Neural progenitor cell (in vitro differentiated cells): ENCODE results near the gene CDK16. TPM values are rescaled to one million over a fixed set of nuclear protein-coding genes. Genes with fewer than 3 reads are reported as not detected.
A peak's percentile ranks its signal among the peaks of the same experiment; 100 is the strongest.

Experiments used
- DNase-seq: peaks from one replicate; pipeline ENCODE4 v3.0.0-alpha.2; 2016; ENCODE audit warnings: low spot score
- H2AFZ ChIP-seq: fragments of 200-600 bp; sonication (generic); replicated peaks from 2 replicates; pipeline ENCODE4 v1.6.1; 2016; ENCODE audit warnings: antibody characterized with exemption
- H3F3A ChIP-seq: fragments of 200-600 bp; sonication (generic); 2 replicates; pipeline ENCODE4 v1.6.1; 2016; ENCODE audit warnings: antibody characterized with exemption, low read depth
- H3K27ac ChIP-seq: fragments of 200-600 bp; sonication (generic); 2 replicates; pipeline ENCODE4 v1.5.1; 2016; ENCODE audit warnings: mild to moderate bottlenecking
- H3K27me3 ChIP-seq: fragments of 200-600 bp; sonication (generic); 2 replicates; pipeline ENCODE4 v1.6.1; 2016; ENCODE audit warnings: mild to moderate bottlenecking, moderate library complexity
- H3K36me3 ChIP-seq: fragments of 200-600 bp; sonication (generic); 2 replicates; pipeline ENCODE4 v1.5.1; 2016
- H3K4me1 ChIP-seq: fragments of 200-600 bp; sonication (generic); 2 replicates; pipeline ENCODE4 v1.6.1; 2016; ENCODE audit warnings: mixed run types
- H3K4me2 ChIP-seq: fragments of 200-600 bp; sonication (generic); 2 replicates; pipeline ENCODE4 v1.6.1; 2016
- H3K4me3 ChIP-seq: fragments of 200-600 bp; sonication (generic); 2 replicates; pipeline ENCODE4 v1.5.1; 2016
- H3K79me2 ChIP-seq: fragments of 200-600 bp; sonication (generic); 2 replicates; pipeline ENCODE4 v1.6.1; 2016; ENCODE audit warnings: low read depth
- H3K9ac ChIP-seq: fragments of 200-600 bp; sonication (generic); 2 replicates; pipeline ENCODE4 v1.6.1; 2016
- H3K9me3 ChIP-seq: fragments of 200-600 bp; sonication (generic); 2 replicates; pipeline ENCODE4 v1.5.1; 2016; ENCODE audit warnings: low read depth
- H4K20me1 ChIP-seq: fragments of 200-600 bp; sonication (generic); 2 replicates; pipeline ENCODE4 v1.6.1; 2016; ENCODE audit warnings: low read depth
- H3K27ac Mint-ChIP-seq: 3 replicates; pipeline ENCODE4 v1.8.0; 2021; ENCODE audit warnings: mixed read lengths
- H3K27me3 Mint-ChIP-seq: 2 replicates; pipeline ENCODE4 v1.8.0; 2022; ENCODE audit warnings: low read depth, mild to moderate bottlenecking, inconsistent platforms, moderate library complexity, mixed read lengths; ENCODE audit not compliant: insufficient read depth
- H3K36me3 Mint-ChIP-seq: 3 replicates; pipeline ENCODE4 v1.8.0; 2021; ENCODE audit warnings: mixed read lengths
- H3K4me1 Mint-ChIP-seq: 3 replicates; pipeline ENCODE4 v1.8.0; 2021; ENCODE audit warnings: mixed read lengths
- H3K4me3 Mint-ChIP-seq: 3 replicates; pipeline ENCODE4 v1.8.0; 2021; ENCODE audit warnings: mild to moderate bottlenecking, moderate library complexity, mixed read lengths
- H3K9me3 Mint-ChIP-seq: 3 replicates; pipeline ENCODE4 v1.8.0; 2020; ENCODE audit warnings: mixed read lengths
- CTCF ChIP-seq: fragments of 200-600 bp; sonication (generic); IDR thresholded peaks from 2 replicates; pipeline ENCODE4 v1.5.1; 2017; ENCODE audit warnings: antibody characterized with exemption, mild to moderate bottlenecking
- EZH2 ChIP-seq: fragments of 200-600 bp; sonication (generic); IDR thresholded peaks from 2 replicates; pipeline ENCODE4 v1.6.1; 2017; ENCODE audit warnings: antibody characterized with exemption, mild to moderate bottlenecking, moderate library complexity
- EZH2phosphoT487 ChIP-seq: fragments of 200-600 bp; sonication (generic); IDR thresholded peaks from 2 replicates; pipeline ENCODE4 v1.6.1; 2017; ENCODE audit warnings: antibody characterized with exemption
- total RNA-seq: library from RNA; depleted of rRNA; stranded (reverse); fragments of >200 nt; gene quantifications from 2 replicates; pipeline ENCODE4 v1.2.3, GENCODE V29; 2015; ENCODE audit warnings: low replicate concordance

CDK16 gene
- total RNA-seq, 1 donor from 2014 or later: 166 TPM

- no peaks in the 10 kb centered on the region for H3K9me3 ChIP-seq
- peak within 1 kb of the TSS; percentile 99 for H3K27ac ChIP-seq
- no peaks in the 10 kb centered on the region for H3K27me3 ChIP-seq
- H3K4me3 ChIP-seq: peak within 1 kb of the TSS; percentile 98
- DNase-seq: peak; percentile 83
- H3K36me3 ChIP-seq: no peaks in the 10 kb centered on the region
- peaks cover 20% of the 10 kb centered on the region for H3K36me3 Mint-ChIP-seq
- H3K4me2 ChIP-seq: peak within 1 kb of the TSS; percentile 95
- peaks cover 6% of the 10 kb centered on the region for H4K20me1 ChIP-seq
- H3K27me3 Mint-ChIP-seq: peaks cover 10% of the 10 kb centered on the region
- peaks cover 53% of the 10 kb centered on the region for H3K79me2 ChIP-seq
- H3K4me3 Mint-ChIP-seq: peak within 1 kb of the TSS; percentile 99
- H3K9ac ChIP-seq: peak within 1 kb of the TSS; percentile 99
- peaks cover 38% of the 10 kb centered on the region for H3K4me1 Mint-ChIP-seq
- H3K9me3 Mint-ChIP-seq: no peaks in the 10 kb centered on the region
- no peak for TF ChIP-seq EZH2phosphoT487
- no peak for TF ChIP-seq CTCF
- no peak for TF ChIP-seq EZH2
- peak within 1 kb of the TSS; percentile 100 for H3K27ac Mint-ChIP-seq
- H2AFZ ChIP-seq: peak within 1 kb of the TSS; percentile 62
- H3F3A ChIP-seq: peaks cover 39% of the 10 kb centered on the region
- H3K4me1 ChIP-seq: peaks cover 18% of the 10 kb centered on the region
Observed at GRCh38 chrX:47232803-47233332, 14.4 kb downstream of the CDK16 start, which contains the start of gene USP11. TSS of gene USP11 (plus strand) at chrX:47233009. CDS start at chrX:47233044, 35 bp downstream.

GRCh38 chrX:47233333-47234113 is 15.0 kb downstream of the CDK16 start:
- Histone ChIP-seq H3K4me2 (peak overlapping the region; percentile 95), H3K36me3 (no peaks in the 10 kb centered on the region)
- H3K9me3 Mint-ChIP-seq: no peaks in the 10 kb centered on the region

GRCh38 chrX:47234583-47234982 is 16.1 kb downstream of the CDK16 start:
- H4K20me1 ChIP-seq: peaks cover 10% of the 10 kb centered on the region
- Mint-ChIP-seq H3K27me3 (peaks cover 8% of the 10 kb centered on the region), H3K9me3 (no peaks in the 10 kb centered on the region), H3K36me3 (peaks cover 15% of the 10 kb centered on the region), H3K27ac (peak overlapping the region; percentile 34), H3K4me1 (peaks cover 38% of the 10 kb centered on the region), H3K4me3 (peak overlapping the region; percentile 99)
- no peaks in the 10 kb centered on the region for H3K9me3 ChIP-seq
- no peak overlapping the region for H2AFZ ChIP-seq
- no peak for DNase-seq
- TF ChIP-seq EZH2 (no peak), CTCF (no peak), EZH2phosphoT487 (no peak)
- H3K27me3 ChIP-seq: no peaks in the 10 kb centered on the region
- H3F3A ChIP-seq: peaks cover 33% of the 10 kb centered on the region
- H3K4me3 ChIP-seq: peak overlapping the region; percentile 98
- H3K79me2 ChIP-seq: peaks cover 70% of the 10 kb centered on the region
- H3K4me1 ChIP-seq: peaks cover 18% of the 10 kb centered on the region
- no peaks in the 10 kb centered on the region for H3K36me3 ChIP-seq
- no peak overlapping the region for H3K27ac ChIP-seq
- peak overlapping the region; percentile 99 for H3K9ac ChIP-seq
- peak overlapping the region; percentile 95 for H3K4me2 ChIP-seq

More at GRCh38 chrX:47233333-47234113, 15.0 kb downstream of the CDK16 start:
- Histone ChIP-seq H3K9me3 (no peaks in the 10 kb centered on the region), H3F3A (peaks cover 33% of the 10 kb centered on the region), H3K27ac (peak overlapping the region; percentile 99), H3K4me3 (peak overlapping the region; percentile 98), H2AFZ (no peak overlapping the region), H4K20me1 (peaks cover 6% of the 10 kb centered on the region), H3K27me3 (no peaks in the 10 kb centered on the region), H3K4me1 (peaks cover 18% of the 10 kb centered on the region), H3K79me2 (peaks cover 59% of the 10 kb centered on the region), H3K9ac (peak overlapping the region; percentile 99)
- H3K4me1 Mint-ChIP-seq: peaks cover 38% of the 10 kb centered on the region
- peaks cover 10% of the 10 kb centered on the region for H3K27me3 Mint-ChIP-seq
- peak; percentile 99 for DNase-seq
- H3K4me3 Mint-ChIP-seq: peak overlapping the region; percentile 99
- peaks cover 16% of the 10 kb centered on the region for H3K36me3 Mint-ChIP-seq
- peak overlapping the region; percentile 100 for H3K27ac Mint-ChIP-seq
- TF ChIP-seq EZH2phosphoT487 (no peak), EZH2 (no peak), CTCF (no peak)
